ENCODE data around the gene CCDC32. TPM values are rescaled to one million over a fixed set of nuclear protein-coding genes. Genes with fewer than 3 reads are reported as not detected.
A peak's percentile ranks its signal among the peaks of the same experiment; 100 is the strongest.

The CCDC32 gene
- polyA plus RNA-seq, 1 donor = 36.0 TPM

- no peaks in the 10 kb centered on the region for H3K9me3 ChIP-seq (ENCODE audit: control insufficient read depth, low read depth, low read length)
- no peak overlapping the region for H3K4me3 ChIP-seq (ENCODE audit: low read length)
- no peak overlapping the region for H3K27ac ChIP-seq (ENCODE audit: low read length)
- H3K27me3 ChIP-seq (ENCODE audit: control insufficient read depth, insufficient read depth, low read length) = no peaks in the 10 kb centered on the region
- no peak for DNase-seq
- H3K36me3 ChIP-seq (ENCODE audit: control insufficient read depth, insufficient read depth, low read length) = peaks cover 20% of the 10 kb centered on the region
- peaks cover 6% of the 10 kb centered on the region for H3K4me1 ChIP-seq (ENCODE audit: control insufficient read depth, insufficient read depth, low read length)
These were observed 10.3 kb upstream of the CCDC32 start for GRCh38 chr15:40575113-40575512.

- Histone ChIP-seq H3K4me1 (ENCODE audit: control insufficient read depth, insufficient read depth, low read length) (peaks cover 14% of the 10 kb centered on the region), H3K27ac (ENCODE audit: low read length) (peak within 1 kb of the TSS; percentile 72), H3K4me3 (ENCODE audit: low read length) (peak within 1 kb of the TSS; percentile 85), H3K9me3 (ENCODE audit: control insufficient read depth, low read depth, low read length) (no peaks in the 10 kb centered on the region), H3K36me3 (ENCODE audit: control insufficient read depth, insufficient read depth, low read length) (peaks cover 18% of the 10 kb centered on the region), H3K27me3 (ENCODE audit: control insufficient read depth, insufficient read depth, low read length) (no peaks in the 10 kb centered on the region)
- peak; percentile 86 to 95 for DNase-seq
- no CpG with 5 or more reads among the region's 62 CpGs for WGBS (ENCODE audit: insufficient coverage, low lambda C conversion rate)
These were observed 4.5 kb upstream of the CCDC32 start, which contains the start of gene RPUSD2 for GRCh38 chr15:40569129-40569953. Gene RPUSD2, plus strand, starts transcription at chr15:40569299. Its CDS starts 39 bp downstream, at chr15:40569338.

- peaks cover 14% of the 10 kb centered on the region for H3K4me1 ChIP-seq (ENCODE audit: control insufficient read depth, insufficient read depth, low read length)
- DNase-seq = no peak
- WGBS (ENCODE audit: insufficient coverage, low lambda C conversion rate) = no CpG with 5 or more reads among the region's 7 CpGs
These were observed 2.3 kb upstream of the CCDC32 start for GRCh38 chr15:40567111-40567510.

GRCh38 chr15:40565333-40566238 is 744 bp upstream of the CCDC32 start:
- peaks cover 9% of the 10 kb centered on the region for H3K36me3 ChIP-seq (ENCODE audit: control insufficient read depth, insufficient read depth, low read length)
- no peaks in the 10 kb centered on the region for H3K27me3 ChIP-seq (ENCODE audit: control insufficient read depth, insufficient read depth, low read length)
- peak overlapping the region; percentile 36 for H3K27ac ChIP-seq (ENCODE audit: low read length)
- peak overlapping the region; percentile 67 for H3K4me3 ChIP-seq (ENCODE audit: low read length)
- no peaks in the 10 kb centered on the region for H3K9me3 ChIP-seq (ENCODE audit: control insufficient read depth, low read depth, low read length)
- WGBS (ENCODE audit: insufficient coverage, low lambda C conversion rate) = no CpG with 5 or more reads among the region's 20 CpGs
- DNase-seq = no peak
- peaks cover 13% of the 10 kb centered on the region for H3K4me1 ChIP-seq (ENCODE audit: control insufficient read depth, insufficient read depth, low read length)

More at GRCh38 chr15:40567111-40567510, 2.3 kb upstream of the CCDC32 start:
- H3K27me3 ChIP-seq (ENCODE audit: control insufficient read depth, insufficient read depth, low read length) = no peaks in the 10 kb centered on the region
- H3K27ac ChIP-seq (ENCODE audit: low read length) = no peak overlapping the region
- no peak overlapping the region for H3K4me3 ChIP-seq (ENCODE audit: low read length)
- peaks cover 12% of the 10 kb centered on the region for H3K36me3 ChIP-seq (ENCODE audit: control insufficient read depth, insufficient read depth, low read length)
- H3K9me3 ChIP-seq (ENCODE audit: control insufficient read depth, low read depth, low read length) = no peaks in the 10 kb centered on the region

- Histone ChIP-seq H3K4me3 (ENCODE audit: low read length) (no peak overlapping the region), H3K27me3 (ENCODE audit: control insufficient read depth, insufficient read depth, low read length) (no peaks in the 10 kb centered on the region), H3K9me3 (ENCODE audit: control insufficient read depth, low read depth, low read length) (no peaks in the 10 kb centered on the region), H3K4me1 (ENCODE audit: control insufficient read depth, insufficient read depth, low read length) (peaks cover 5% of the 10 kb centered on the region), H3K27ac (ENCODE audit: low read length) (no peak overlapping the region), H3K36me3 (ENCODE audit: control insufficient read depth, insufficient read depth, low read length) (peaks cover 9% of the 10 kb centered on the region)
- DNase-seq = no peak
These were observed 1.4 kb downstream of the CCDC32 start for GRCh38 chr15:40563426-40563825.

- Histone ChIP-seq H3K4me3 (ENCODE audit: low read length) (no peak overlapping the region), H3K36me3 (ENCODE audit: control insufficient read depth, insufficient read depth, low read length) (peaks cover 9% of the 10 kb centered on the region), H3K27me3 (ENCODE audit: control insufficient read depth, insufficient read depth, low read length) (no peaks in the 10 kb centered on the region), H3K27ac (ENCODE audit: low read length) (no peak overlapping the region), H3K9me3 (ENCODE audit: control insufficient read depth, low read depth, low read length) (no peaks in the 10 kb centered on the region), H3K4me1 (ENCODE audit: control insufficient read depth, insufficient read depth, low read length) (peaks cover 4% of the 10 kb centered on the region)
- no peak for DNase-seq
- WGBS (ENCODE audit: insufficient coverage, low lambda C conversion rate) = no CpG with 5 or more reads among the region's 2 CpGs
These were observed 2.2 kb downstream of the CCDC32 start for GRCh38 chr15:40562691-40563090.

GRCh38 chr15:40558952-40559742 is 5.7 kb downstream of the CCDC32 start:
- Histone ChIP-seq H3K4me3 (ENCODE audit: low read length) (no peak overlapping the region), H3K4me1 (ENCODE audit: control insufficient read depth, insufficient read depth, low read length) (no peaks in the 10 kb centered on the region), H3K27me3 (ENCODE audit: control insufficient read depth, insufficient read depth, low read length) (no peaks in the 10 kb centered on the region), H3K27ac (ENCODE audit: low read length) (no peak overlapping the region), H3K9me3 (ENCODE audit: control insufficient read depth, low read depth, low read length) (no peaks in the 10 kb centered on the region), H3K36me3 (ENCODE audit: control insufficient read depth, insufficient read depth, low read length) (peaks cover 33% of the 10 kb centered on the region)
- DNase-seq = no peak
- WGBS (ENCODE audit: insufficient coverage, low lambda C conversion rate) = 100% methylated on average over 1 of the region's 6 CpGs

- no CpG with 5 or more reads among the region's 2 CpGs for WGBS (ENCODE audit: insufficient coverage, low lambda C conversion rate)
- Histone ChIP-seq H3K4me1 (ENCODE audit: control insufficient read depth, insufficient read depth, low read length) (no peaks in the 10 kb centered on the region), H3K36me3 (ENCODE audit: control insufficient read depth, insufficient read depth, low read length) (peaks cover 44% of the 10 kb centered on the region), H3K9me3 (ENCODE audit: control insufficient read depth, low read depth, low read length) (no peaks in the 10 kb centered on the region), H3K27me3 (ENCODE audit: control insufficient read depth, insufficient read depth, low read length) (no peaks in the 10 kb centered on the region), H3K27ac (ENCODE audit: low read length) (no peak overlapping the region), H3K4me3 (ENCODE audit: low read length) (no peak overlapping the region)
- no peak for DNase-seq
These were observed 9.0 kb downstream of the CCDC32 start for GRCh38 chr15:40555876-40556275.

GRCh38 chr15:40554161-40554525 is 10.7 kb downstream of the CCDC32 start:
- no peak overlapping the region for H3K27ac ChIP-seq (ENCODE audit: low read length)
- WGBS (ENCODE audit: insufficient coverage, low lambda C conversion rate) = no CpG with 5 or more reads among the region's 4 CpGs
- H3K36me3 ChIP-seq (ENCODE audit: control insufficient read depth, insufficient read depth, low read length) = peaks cover 56% of the 10 kb centered on the region
- H3K4me1 ChIP-seq (ENCODE audit: control insufficient read depth, insufficient read depth, low read length) = no peaks in the 10 kb centered on the region
- no peaks in the 10 kb centered on the region for H3K9me3 ChIP-seq (ENCODE audit: control insufficient read depth, low read depth, low read length)
- no peaks in the 10 kb centered on the region for H3K27me3 ChIP-seq (ENCODE audit: control insufficient read depth, insufficient read depth, low read length)
- no peak for DNase-seq
- no peak overlapping the region for H3K4me3 ChIP-seq (ENCODE audit: low read length)
